Glutamatergic neuron (in vitro differentiated cells): ENCODE data around the gene SEMA4A. TPM values are rescaled to one million over a fixed set of nuclear protein-coding genes. Genes with fewer than 3 reads are reported as not detected.

Experiments used
- DNase-seq: peaks from one replicate; pipeline ENCODE4 v3.0.0; 2022
- H3K27ac Mint-ChIP-seq: one replicate; pipeline ENCODE4 v1.8.0; 2020; ENCODE audit warnings: mild to moderate bottlenecking, mixed read lengths, inconsistent platforms; ENCODE audit not compliant: unreplicated experiment
- H3K27me3 Mint-ChIP-seq: one replicate; pipeline ENCODE4 v1.8.0; 2020; ENCODE audit warnings: mild to moderate bottlenecking, moderate library complexity, mixed read lengths, inconsistent platforms; ENCODE audit not compliant: unreplicated experiment
- H3K36me3 Mint-ChIP-seq: one replicate; pipeline ENCODE4 v1.8.0; 2020; ENCODE audit warnings: mild to moderate bottlenecking, mixed read lengths, inconsistent platforms; ENCODE audit not compliant: unreplicated experiment
- H3K4me1 Mint-ChIP-seq: one replicate; pipeline ENCODE4 v1.8.0; 2020; ENCODE audit warnings: mild to moderate bottlenecking, low read depth, mixed read lengths, inconsistent platforms; ENCODE audit not compliant: unreplicated experiment
- H3K4me3 Mint-ChIP-seq: one replicate; pipeline ENCODE4 v1.8.0; 2020; ENCODE audit warnings: mild to moderate bottlenecking, mixed read lengths, inconsistent platforms; ENCODE audit not compliant: unreplicated experiment
- H3K9me3 Mint-ChIP-seq: one replicate; pipeline ENCODE4 v1.8.0; 2020; ENCODE audit warnings: mild to moderate bottlenecking, moderate library complexity, mixed read lengths, inconsistent platforms; ENCODE audit not compliant: unreplicated experiment
- total RNA-seq: library from RNA; stranded (reverse); fragmentation: NEBNext Ultra II Directional; extraction: Animal tissue kit (Norgen Biotek cat#: 25700); gene quantifications from one replicate; pipeline ENCODE4 v1.2.1, GENCODE V29; 2021; ENCODE audit not compliant: unreplicated experiment
- TF ChIP-seq, protein P1 (sequence below): fragments of 200-600 bp; sonication (generic); IDR thresholded peaks from one replicate; pipeline ENCODE4 v1.5.0; 2021; ENCODE audit not compliant: partially characterized antibody, unreplicated experiment

SEMA4A gene
- total RNA-seq, 1 donor from 2014 or later, result 4.0 TPM

DNA sequence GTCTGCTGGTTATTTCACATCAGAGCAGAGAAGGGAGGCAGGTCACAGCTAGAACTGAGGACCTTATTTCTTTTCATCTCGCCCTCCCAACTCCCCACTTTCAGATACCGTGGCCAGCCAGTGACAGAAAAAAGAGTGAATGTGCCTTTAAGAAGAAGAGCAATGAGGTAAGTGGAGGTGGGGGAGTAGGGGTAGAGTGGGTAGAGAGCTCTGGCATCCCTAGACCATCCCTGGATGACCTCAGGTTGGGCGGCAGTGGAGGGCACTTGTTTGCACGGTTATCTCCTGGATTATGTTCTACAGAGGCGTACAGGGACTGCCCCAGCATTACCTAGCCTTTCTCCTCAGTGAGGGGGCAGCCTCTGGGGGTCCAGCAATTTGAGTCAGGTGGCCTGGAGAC lies 4.6 kb downstream of the SEMA4A start:
- H3K36me3 Mint-ChIP-seq, result no peaks in the 10 kb centered on the region
- H3K4me3 Mint-ChIP-seq, result no peak overlapping the region
- H3K27me3 Mint-ChIP-seq, result peaks cover 10% of the 10 kb centered on the region
- DNase-seq, result no peak
- no peaks in the 10 kb centered on the region for H3K4me1 Mint-ChIP-seq
- TF ChIP-seq, protein P1, sequence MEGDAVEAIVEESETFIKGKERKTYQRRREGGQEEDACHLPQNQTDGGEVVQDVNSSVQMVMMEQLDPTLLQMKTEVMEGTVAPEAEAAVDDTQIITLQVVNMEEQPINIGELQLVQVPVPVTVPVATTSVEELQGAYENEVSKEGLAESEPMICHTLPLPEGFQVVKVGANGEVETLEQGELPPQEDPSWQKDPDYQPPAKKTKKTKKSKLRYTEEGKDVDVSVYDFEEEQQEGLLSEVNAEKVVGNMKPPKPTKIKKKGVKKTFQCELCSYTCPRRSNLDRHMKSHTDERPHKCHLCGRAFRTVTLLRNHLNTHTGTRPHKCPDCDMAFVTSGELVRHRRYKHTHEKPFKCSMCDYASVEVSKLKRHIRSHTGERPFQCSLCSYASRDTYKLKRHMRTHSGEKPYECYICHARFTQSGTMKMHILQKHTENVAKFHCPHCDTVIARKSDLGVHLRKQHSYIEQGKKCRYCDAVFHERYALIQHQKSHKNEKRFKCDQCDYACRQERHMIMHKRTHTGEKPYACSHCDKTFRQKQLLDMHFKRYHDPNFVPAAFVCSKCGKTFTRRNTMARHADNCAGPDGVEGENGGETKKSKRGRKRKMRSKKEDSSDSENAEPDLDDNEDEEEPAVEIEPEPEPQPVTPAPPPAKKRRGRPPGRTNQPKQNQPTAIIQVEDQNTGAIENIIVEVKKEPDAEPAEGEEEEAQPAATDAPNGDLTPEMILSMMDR, result no peak
- no peak overlapping the region for H3K27ac Mint-ChIP-seq
- H3K9me3 Mint-ChIP-seq, result peaks cover 2% of the 10 kb centered on the region

- H3K4me3 Mint-ChIP-seq, result peak overlapping the region; percentile 63
Measured at GRCh38 chr1:156160000-156160742, 6.8 kb downstream of the SEMA4A start.

DNA sequence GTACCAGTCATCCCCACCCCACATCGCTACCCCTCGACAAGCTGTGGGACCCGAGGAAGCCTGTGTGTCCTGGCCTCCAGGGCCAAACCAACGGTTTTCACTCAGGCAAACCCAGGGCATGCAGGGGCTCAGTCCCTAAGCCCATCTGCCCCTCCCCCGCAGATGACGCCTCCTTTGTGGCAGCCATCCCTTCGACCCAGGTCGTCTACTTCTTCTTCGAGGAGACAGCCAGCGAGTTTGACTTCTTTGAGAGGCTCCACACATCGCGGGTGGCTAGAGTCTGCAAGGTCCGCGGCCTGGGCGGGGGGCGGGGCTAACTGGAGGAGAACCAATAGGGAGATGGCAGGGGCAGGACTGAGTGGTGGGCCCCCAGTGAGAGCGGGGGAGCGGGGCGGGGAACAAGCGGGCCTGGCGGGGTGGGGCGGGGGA lies 7.4 kb downstream of the SEMA4A start:
- peak overlapping the region; percentile 63 for H3K4me3 Mint-ChIP-seq
- H3K9me3 Mint-ChIP-seq, result no peaks in the 10 kb centered on the region
- no peak overlapping the region for H3K27ac Mint-ChIP-seq
- TF ChIP-seq, protein P1, result no peak
- peak; percentile 81 for DNase-seq
- H3K36me3 Mint-ChIP-seq, result no peaks in the 10 kb centered on the region
- no peaks in the 10 kb centered on the region for H3K4me1 Mint-ChIP-seq
- H3K27me3 Mint-ChIP-seq, result peaks cover 10% of the 10 kb centered on the region

More at GRCh38 chr1:156160000-156160742, 6.8 kb downstream of the SEMA4A start:
- Mint-ChIP-seq H3K9me3 (no peaks in the 10 kb centered on the region), H3K27me3 (peaks cover 10% of the 10 kb centered on the region), H3K36me3 (no peaks in the 10 kb centered on the region), H3K27ac (no peak overlapping the region), H3K4me1 (no peaks in the 10 kb centered on the region)
- no peak for DNase-seq
- TF ChIP-seq, protein P1, result no peak

DNA sequence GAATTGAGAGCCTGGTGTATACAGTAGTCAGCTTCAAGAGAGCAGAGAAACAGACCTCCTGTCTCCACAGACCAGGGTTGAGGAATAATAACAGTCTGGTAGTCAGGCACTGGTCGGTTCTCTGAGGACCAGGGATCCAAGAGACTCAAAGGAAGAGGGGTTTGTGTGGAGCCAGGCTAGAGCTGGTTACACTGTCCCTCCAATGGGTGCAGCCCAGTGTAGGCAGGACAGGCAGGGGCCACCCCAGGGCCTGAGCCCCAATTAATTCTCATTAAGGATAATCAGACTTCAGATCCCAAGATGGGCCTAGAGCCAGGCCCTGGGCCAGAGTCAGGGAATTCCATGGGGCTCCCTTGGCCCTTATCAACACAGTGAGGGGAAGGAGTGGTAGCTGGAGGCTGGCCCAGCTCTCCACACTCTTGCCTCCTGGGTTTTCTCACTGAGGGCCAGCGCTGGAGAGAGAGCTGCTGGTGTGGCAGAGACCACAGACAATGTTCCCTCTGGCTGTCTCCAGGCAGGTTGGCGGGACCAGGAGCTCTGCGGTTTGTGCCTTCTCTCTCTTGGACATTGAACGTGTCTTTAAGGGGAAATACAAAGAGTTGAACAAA lies 9.1 kb downstream of the SEMA4A start:
- TF ChIP-seq, protein P1, result no peak
- no peaks in the 10 kb centered on the region for H3K4me1 Mint-ChIP-seq
- no peak overlapping the region for H3K4me3 Mint-ChIP-seq
- H3K27me3 Mint-ChIP-seq, result peaks cover 6% of the 10 kb centered on the region
- DNase-seq, result no peak
- no peaks in the 10 kb centered on the region for H3K9me3 Mint-ChIP-seq
- no peak overlapping the region for H3K27ac Mint-ChIP-seq
- H3K36me3 Mint-ChIP-seq, result no peaks in the 10 kb centered on the region

GRCh38 chr1:156163712-156164111 lies 10.3 kb downstream of the SEMA4A start:
- Mint-ChIP-seq H3K36me3 (no peaks in the 10 kb centered on the region), H3K9me3 (no peaks in the 10 kb centered on the region), H3K4me3 (no peak overlapping the region), H3K4me1 (no peaks in the 10 kb centered on the region), H3K27me3 (peaks cover 4% of the 10 kb centered on the region), H3K27ac (no peak overlapping the region)
- DNase-seq, result no peak
- TF ChIP-seq, protein P1, result no peak
